Adipose tissue (tissue), 3 donors: ENCODE data around the gene MAPKAP1. TPM values are rescaled to one million over a fixed set of nuclear protein-coding genes. Genes with fewer than 3 reads are reported as not detected.

Experiments
- polyA plus RNA-seq, 3 donors: library from polyadenylated mRNA; stranded (reverse); fragments of 200-250 nt; gene quantifications; one replicate each; pipeline ENCODE4 v1.2.3, GENCODE V29; 2013
- donor health status: healthy with polysubstance abuse.
- donor health status: Bipolar disorder and iron deficiency.
- donor health status: healthy.

MAPKAP1 gene
- polyA plus RNA-seq, 3 donors, result 28.1 to 57.0 (median 50.5) TPM

Other genes starting within 250 kb of the MAPKAP1 start
- 10 to 100 TPM in 2 of 3 donors, 1 to 10 TPM in 1; 9.2 to 16.5 (median 13.2) TPM for gene PBX3, start 40.2 kb upstream of the MAPKAP1 start, polyA plus RNA-seq